Epithelial cell of esophagus (primary cell): ENCODE results near the gene ENO3.
A peak's percentile ranks its signal among the peaks of the same experiment; 100 is the strongest.
"Not testable (repeated sequence)": the region's sequence is repeated elsewhere in the genome, so short reads cannot be mapped to it uniquely, and the experiment has no call there.

Experiments used
- DNase-seq: peaks from one replicate; pipeline ENCODE4 v3.0.0; 2010; ENCODE audit warnings: low read depth
- H3K4me3 ChIP-seq: 2 replicates; pipeline ENCODE4 v1.5.1; 2011; ENCODE audit warnings: mild to moderate bottlenecking, low read length, control low read depth
- CTCF ChIP-seq: IDR thresholded peaks from 2 replicates; pipeline ENCODE4 v1.5.1; 2011; ENCODE audit warnings: low read depth, mild to moderate bottlenecking, low read length, control low read depth, inconsistent platforms; ENCODE audit not compliant: insufficient read depth; ENCODE audit errors: missing control alignments

ENO3 gene

GRCh38 chr17:4950746-4951204 lies at the start of gene ENO3:
ENO3 (plus strand) TSS chr17:4951119; CDS start chr17:4951830, 711 bp downstream.
- peak within 1 kb of the TSS; percentile 20 for H3K4me3 ChIP-seq
- no peak for TF ChIP-seq CTCF
- DNase-seq, result no peak

- no peak overlapping the region for H3K4me3 ChIP-seq
- no peak for TF ChIP-seq CTCF
- DNase-seq, result no peak
Measured at GRCh38 chr17:4901648-4902344, 49.1 kb upstream of the ENO3 start.

- no peak for TF ChIP-seq CTCF
- DNase-seq, result no peak
- H3K4me3 ChIP-seq, result no peak overlapping the region
Measured at GRCh38 chr17:4902540-4902939, 48.4 kb upstream of the ENO3 start.

GRCh38 chr17:4903051-4903818 lies 47.7 kb upstream of the ENO3 start, which contains the start of gene CHRNE:
CHRNE (minus strand) TSS chr17:4903098; CDS start chr17:4903063, 35 bp downstream.
- no peak within 1 kb of the TSS for H3K4me3 ChIP-seq
- TF ChIP-seq CTCF, result peak; percentile 83
- peak; percentile 92 for DNase-seq

- DNase-seq, H3K4me3 ChIP-seq: not testable (repeated sequence)
Measured at GRCh38 chr17:4906642-4907041, 44.3 kb upstream of the ENO3 start.

GRCh38 chr17:4908301-4908700 lies 42.6 kb upstream of the ENO3 start:
- DNase-seq, result peak; percentile 94
- H3K4me3 ChIP-seq, result no peak overlapping the region
- no peak for TF ChIP-seq CTCF

- peak; percentile 95 for DNase-seq
- peak; percentile 67 for TF ChIP-seq CTCF
- H3K4me3 ChIP-seq, result no peak overlapping the region
Measured at GRCh38 chr17:4908711-4909496, 42.0 kb upstream of the ENO3 start.
